Measurements from ENCODE around the gene NAA25. TPM values are rescaled to one million over a fixed set of nuclear protein-coding genes. Genes with fewer than 3 reads are reported as not detected.
"Not testable (repeated sequence)": the region's sequence is repeated elsewhere in the genome, so short reads cannot be mapped to it uniquely, and the experiment has no call there.

The NAA25 gene
- total and polyA plus RNA-seq, 4 donors = 3.1 to 17.7 (median 10.8) TPM

DNA sequence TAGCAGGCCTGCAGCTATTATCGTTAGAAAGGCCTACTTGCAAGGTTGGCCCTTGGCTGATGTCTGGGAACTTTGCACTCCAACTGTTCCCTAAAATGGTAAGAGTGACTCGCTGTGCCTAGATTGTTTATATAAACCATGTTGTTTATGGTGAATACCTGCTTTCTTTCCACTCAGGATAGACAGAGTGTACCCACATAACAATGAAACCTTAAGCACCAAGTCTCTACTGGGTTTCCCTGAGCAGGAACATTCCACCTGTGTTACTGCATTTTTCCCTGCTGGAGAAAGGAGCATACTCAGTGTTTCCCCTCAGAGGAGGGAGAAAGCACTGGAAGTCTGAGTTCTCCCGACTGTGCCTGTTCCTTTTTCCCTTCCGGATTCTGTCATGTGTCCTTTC, 62.6 kb downstream of the NAA25 start (continued):
- TF ChIP-seq, protein P1, sequence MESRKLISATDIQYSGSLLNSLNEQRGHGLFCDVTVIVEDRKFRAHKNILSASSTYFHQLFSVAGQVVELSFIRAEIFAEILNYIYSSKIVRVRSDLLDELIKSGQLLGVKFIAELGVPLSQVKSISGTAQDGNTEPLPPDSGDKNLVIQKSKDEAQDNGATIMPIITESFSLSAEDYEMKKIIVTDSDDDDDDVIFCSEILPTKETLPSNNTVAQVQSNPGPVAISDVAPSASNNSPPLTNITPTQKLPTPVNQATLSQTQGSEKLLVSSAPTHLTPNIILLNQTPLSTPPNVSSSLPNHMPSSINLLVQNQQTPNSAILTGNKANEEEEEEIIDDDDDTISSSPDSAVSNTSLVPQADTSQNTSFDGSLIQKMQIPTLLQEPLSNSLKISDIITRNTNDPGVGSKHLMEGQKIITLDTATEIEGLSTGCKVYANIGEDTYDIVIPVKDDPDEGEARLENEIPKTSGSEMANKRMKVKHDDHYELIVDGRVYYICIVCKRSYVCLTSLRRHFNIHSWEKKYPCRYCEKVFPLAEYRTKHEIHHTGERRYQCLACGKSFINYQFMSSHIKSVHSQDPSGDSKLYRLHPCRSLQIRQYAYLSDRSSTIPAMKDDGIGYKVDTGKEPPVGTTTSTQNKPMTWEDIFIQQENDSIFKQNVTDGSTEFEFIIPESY (IDR thresholded peaks at IDR 0.05) = no peak
- no peak for TF ChIP-seq FOXA1 (IDR thresholded peaks at IDR 0.05)

DNA sequence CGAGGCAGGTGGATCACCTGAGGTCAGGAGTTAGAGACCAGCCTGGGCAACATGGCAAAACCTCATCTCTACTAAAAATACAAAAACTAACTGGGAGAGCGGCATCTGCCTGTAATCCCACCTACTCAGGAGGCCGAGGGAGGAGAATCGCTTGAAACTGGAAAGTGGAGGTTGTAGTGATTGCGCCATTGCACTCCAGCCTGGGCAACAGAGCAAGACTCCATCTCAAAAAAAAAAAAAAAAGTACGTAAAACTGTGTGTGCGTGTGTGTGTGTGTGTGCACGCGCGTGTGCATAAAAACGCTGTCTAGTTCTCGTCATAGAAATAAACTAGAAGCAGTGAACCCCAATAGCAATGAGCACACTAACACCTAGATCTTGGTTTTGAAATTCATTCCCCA, 72.0 kb downstream of the NAA25 start:
- 97% methylated on average over 12 of the region's 12 CpGs for WGBS
- H3K27ac ChIP-seq (ENCODE audit: low read depth in 1 of 2, low read length in 2 of 2); H3K4me1 ChIP-seq (ENCODE audit: control insufficient read depth in 4 of 4, insufficient read depth in 4 of 4, low read length in 3 of 4); DNase-seq (ENCODE audit: low spot score); H3K9ac ChIP-seq (ENCODE audit: low read depth in 1 of 2, low read length in 2 of 2); H3K4me3 ChIP-seq (ENCODE audit: low read depth in 1 of 3, low read length in 3 of 3); H3K27me3 ChIP-seq (ENCODE audit: control insufficient read depth in 4 of 4, insufficient read depth in 4 of 4, low read length in 3 of 4); H3K9me3 ChIP-seq (ENCODE audit: control insufficient read depth in 4 of 4, low read length in 3 of 4): not testable (repeated sequence)
- H3K36me3 ChIP-seq (ENCODE audit: control insufficient read depth in 4 of 4, insufficient read depth in 3 of 4, low read depth in 1 of 4, low read length in 3 of 4) = peaks cover 8 to 60% (median 49%) of the 10 kb centered on the region in 4 donors

DNA sequence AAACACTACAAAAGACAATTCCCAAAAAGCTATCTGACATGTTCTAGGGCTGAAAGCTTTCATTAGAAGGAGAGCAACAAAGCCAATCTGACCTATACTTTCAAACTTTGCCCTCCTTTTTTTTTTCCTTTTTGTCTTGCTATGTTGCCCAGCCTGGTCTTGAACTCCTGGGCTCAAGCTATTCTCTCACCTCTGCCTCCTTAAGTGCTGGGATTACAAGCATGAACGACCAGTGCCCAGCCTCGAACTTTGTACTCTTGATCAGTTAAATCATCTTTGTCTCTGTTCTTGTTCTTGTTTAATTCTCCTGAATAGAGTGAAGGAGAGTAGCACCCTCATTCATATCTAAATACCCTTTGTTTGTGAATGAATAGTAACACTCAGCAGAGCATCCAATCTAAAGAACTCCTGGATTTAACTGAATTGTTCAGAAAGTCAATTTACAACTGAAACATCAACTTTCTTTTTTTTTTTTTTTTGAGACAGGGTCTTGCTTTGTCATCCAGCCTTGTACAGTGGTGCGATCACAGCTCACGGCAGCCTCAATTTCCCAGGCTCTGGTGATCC, 73.3 kb downstream of the NAA25 start:
- DNase-seq (ENCODE audit: low spot score) = no peak
- Histone ChIP-seq H3K9ac (ENCODE audit: low read depth in 1 of 2, low read length in 2 of 2) (no peak overlapping the region), H3K36me3 (ENCODE audit: control insufficient read depth in 4 of 4, insufficient read depth in 3 of 4, low read depth in 1 of 4, low read length in 3 of 4) (peaks cover 8 to 59% (median 46%) of the 10 kb centered on the region in 4 donors), H3K4me3 (ENCODE audit: low read depth in 1 of 3, low read length in 3 of 3) (no peak overlapping the region), H3K4me1 (ENCODE audit: control insufficient read depth in 4 of 4, insufficient read depth in 4 of 4, low read length in 3 of 4) (no peaks in the 10 kb centered on the region), H3K27me3 (ENCODE audit: control insufficient read depth in 4 of 4, insufficient read depth in 4 of 4, low read length in 3 of 4) (no peaks in the 10 kb centered on the region), H3K9me3 (ENCODE audit: control insufficient read depth in 4 of 4, low read length in 3 of 4) (no peaks in the 10 kb centered on the region), H3K27ac (ENCODE audit: low read depth in 1 of 2, low read length in 2 of 2) (no peak overlapping the region)
- no peak for TF ChIP-seq FOXA1 (IDR thresholded peaks at IDR 0.05)
- no peak for TF ChIP-seq EGR1 (IDR thresholded peaks at IDR 0.05; ENCODE audit: low read depth in 2 of 2)
- TF ChIP-seq TAF1 (conservative IDR thresholded peaks at IDR 0.05) = no peak
- no peak for TF ChIP-seq JUND (IDR thresholded peaks at IDR 0.05)
- no peak for TF ChIP-seq GABPA (IDR thresholded peaks at IDR 0.05 in 1 of 2, conservative IDR thresholded peaks at IDR 0.05 in 1 of 2)
- WGBS = 80% methylated on average over 4 of the region's 4 CpGs

DNA sequence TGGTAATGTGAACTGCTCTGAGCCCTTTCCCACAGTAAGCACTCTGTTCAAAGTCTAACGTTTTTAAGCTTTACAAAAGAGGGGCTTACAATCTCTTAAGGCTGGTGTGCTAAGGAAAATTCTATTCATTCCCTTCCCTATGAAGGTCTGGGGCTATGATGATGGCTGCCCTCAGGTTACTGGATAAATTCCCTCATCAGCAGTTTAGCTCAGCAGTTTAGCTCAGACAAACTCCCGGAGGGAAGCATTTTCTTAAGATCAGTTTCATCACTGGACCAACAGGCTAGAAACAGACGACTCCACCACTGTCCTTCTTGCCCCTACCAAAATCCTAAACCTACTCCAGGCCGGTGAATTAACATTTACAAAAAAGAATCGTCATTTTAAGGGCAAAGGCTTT, 76.3 kb downstream of the NAA25 start:
- DNase-seq (ENCODE audit: low spot score) = no peak
- Histone ChIP-seq H3K27ac (ENCODE audit: low read depth in 1 of 2, low read length in 2 of 2) (no peak overlapping the region), H3K9me3 (ENCODE audit: control insufficient read depth in 4 of 4, low read length in 3 of 4) (no peaks in the 10 kb centered on the region), H3K9ac (ENCODE audit: low read depth in 1 of 2, low read length in 2 of 2) (no peak overlapping the region), H3K27me3 (ENCODE audit: control insufficient read depth in 4 of 4, insufficient read depth in 4 of 4, low read length in 3 of 4) (no peaks in the 10 kb centered on the region), H3K4me1 (ENCODE audit: control insufficient read depth in 4 of 4, insufficient read depth in 4 of 4, low read length in 3 of 4) (no peaks in the 10 kb centered on the region), H3K4me3 (ENCODE audit: low read depth in 1 of 3, low read length in 3 of 3) (no peak overlapping the region), H3K36me3 (ENCODE audit: control insufficient read depth in 4 of 4, insufficient read depth in 3 of 4, low read depth in 1 of 4, low read length in 3 of 4) (peaks cover 8 to 47% (median 35%) of the 10 kb centered on the region in 4 donors)
- 90% methylated on average over 5 of the region's 5 CpGs for WGBS
- TF ChIP-seq, protein P2, sequence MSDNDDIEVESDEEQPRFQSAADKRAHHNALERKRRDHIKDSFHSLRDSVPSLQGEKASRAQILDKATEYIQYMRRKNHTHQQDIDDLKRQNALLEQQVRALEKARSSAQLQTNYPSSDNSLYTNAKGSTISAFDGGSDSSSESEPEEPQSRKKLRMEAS (IDR thresholded peaks at IDR 0.05) = no peak
- TF ChIP-seq HNF4G (IDR thresholded peaks at IDR 0.05) (no peak), EGR1 (IDR thresholded peaks at IDR 0.05; ENCODE audit: low read depth in 2 of 2) (no peak), SP1 (IDR thresholded peaks at IDR 0.05) (no peak), HNF4A (conservative IDR thresholded peaks at IDR 0.05) (no peak), GABPA (IDR thresholded peaks at IDR 0.05 in 1 of 2, conservative IDR thresholded peaks at IDR 0.05 in 1 of 2) (no peak), RXRA (IDR thresholded peaks at IDR 0.05) (no peak), RAD21 (IDR thresholded peaks at IDR 0.05) (no peak), NR2F2 (IDR thresholded peaks at IDR 0.05) (no peak), FOXA1 (IDR thresholded peaks at IDR 0.05) (no peak), YY1 (IDR thresholded peaks at IDR 0.05) (no peak), FOXA2 (IDR thresholded peaks at IDR 0.05) (no peak), JUND (IDR thresholded peaks at IDR 0.05) (no peak), TAF1 (conservative IDR thresholded peaks at IDR 0.05) (no peak)
- TF ChIP-seq, protein P1 (IDR thresholded peaks at IDR 0.05) = no peak
- TF ChIP-seq, protein P3, sequence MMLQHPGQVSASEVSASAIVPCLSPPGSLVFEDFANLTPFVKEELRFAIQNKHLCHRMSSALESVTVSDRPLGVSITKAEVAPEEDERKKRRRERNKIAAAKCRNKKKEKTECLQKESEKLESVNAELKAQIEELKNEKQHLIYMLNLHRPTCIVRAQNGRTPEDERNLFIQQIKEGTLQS (IDR thresholded peaks at IDR 0.05) = no peak
- TF ChIP-seq, protein P4, sequence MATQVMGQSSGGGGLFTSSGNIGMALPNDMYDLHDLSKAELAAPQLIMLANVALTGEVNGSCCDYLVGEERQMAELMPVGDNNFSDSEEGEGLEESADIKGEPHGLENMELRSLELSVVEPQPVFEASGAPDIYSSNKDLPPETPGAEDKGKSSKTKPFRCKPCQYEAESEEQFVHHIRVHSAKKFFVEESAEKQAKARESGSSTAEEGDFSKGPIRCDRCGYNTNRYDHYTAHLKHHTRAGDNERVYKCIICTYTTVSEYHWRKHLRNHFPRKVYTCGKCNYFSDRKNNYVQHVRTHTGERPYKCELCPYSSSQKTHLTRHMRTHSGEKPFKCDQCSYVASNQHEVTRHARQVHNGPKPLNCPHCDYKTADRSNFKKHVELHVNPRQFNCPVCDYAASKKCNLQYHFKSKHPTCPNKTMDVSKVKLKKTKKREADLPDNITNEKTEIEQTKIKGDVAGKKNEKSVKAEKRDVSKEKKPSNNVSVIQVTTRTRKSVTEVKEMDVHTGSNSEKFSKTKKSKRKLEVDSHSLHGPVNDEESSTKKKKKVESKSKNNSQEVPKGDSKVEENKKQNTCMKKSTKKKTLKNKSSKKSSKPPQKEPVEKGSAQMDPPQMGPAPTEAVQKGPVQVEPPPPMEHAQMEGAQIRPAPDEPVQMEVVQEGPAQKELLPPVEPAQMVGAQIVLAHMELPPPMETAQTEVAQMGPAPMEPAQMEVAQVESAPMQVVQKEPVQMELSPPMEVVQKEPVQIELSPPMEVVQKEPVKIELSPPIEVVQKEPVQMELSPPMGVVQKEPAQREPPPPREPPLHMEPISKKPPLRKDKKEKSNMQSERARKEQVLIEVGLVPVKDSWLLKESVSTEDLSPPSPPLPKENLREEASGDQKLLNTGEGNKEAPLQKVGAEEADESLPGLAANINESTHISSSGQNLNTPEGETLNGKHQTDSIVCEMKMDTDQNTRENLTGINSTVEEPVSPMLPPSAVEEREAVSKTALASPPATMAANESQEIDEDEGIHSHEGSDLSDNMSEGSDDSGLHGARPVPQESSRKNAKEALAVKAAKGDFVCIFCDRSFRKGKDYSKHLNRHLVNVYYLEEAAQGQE (IDR thresholded peaks at IDR 0.05) = no peak

All from liver (tissue), 9 donors.